Stimulated activated naive CD4-positive, alpha-beta T cell (primary cell): ENCODE measurements around the gene ACRBP.
"Not testable (repeated sequence)": the region's sequence is repeated elsewhere in the genome, so short reads cannot be mapped to it uniquely, and the experiment has no call there.

Experiments used
- DNase-seq, 6 experiments: peaks; one replicate each; lab custom pipeline; 2025; lab: John Stamatoyannopoulos, UW

ACRBP gene

GRCh38 chr12:6614513-6615172 is 32.6 kb downstream of the ACRBP start:
- no peak for DNase-seq

- peak in 3 of 6 experiments; percentile 24 to 31 (median 26) for DNase-seq
Observed at GRCh38 chr12:6613776-6614512, 33.3 kb downstream of the ACRBP start.

GRCh38 chr12:6613015-6613775 is 34.0 kb downstream of the ACRBP start:
- peak in 1 of 6 experiments; percentile 29 for DNase-seq

- DNase-seq: no peak
Observed at GRCh38 chr12:6612652-6613014, 34.6 kb downstream of the ACRBP start.

GRCh38 chr12:6612247-6612646 is 35.0 kb downstream of the ACRBP start:
- DNase-seq: peak in 5 of 6 experiments; percentile 24 to 48 (median 37)

- DNase-seq: peak; percentile 13 to 71 (median 48)
Observed at GRCh38 chr12:6608592-6609281, 38.5 kb downstream of the ACRBP start.

- DNase-seq: peak; percentile 33 to 85 (median 56)
Observed at GRCh38 chr12:6607751-6608591, 39.3 kb downstream of the ACRBP start.

- DNase-seq: peak; percentile 59 to 77 (median 69)
Observed at GRCh38 chr12:6606331-6607131, 40.7 kb downstream of the ACRBP start.

GRCh38 chr12:6605421-6606330 is 41.6 kb downstream of the ACRBP start:
- peak in 5 of 6 experiments; percentile 59 to 77 (median 66) for DNase-seq

GRCh38 chr12:6604259-6605029 is 42.8 kb downstream of the ACRBP start:
- no peak for DNase-seq

GRCh38 chr12:6603095-6603567 is 44.1 kb downstream of the ACRBP start:
- peak in 5 of 6 experiments; percentile 6 to 53 (median 43) for DNase-seq

GRCh38 chr12:6602526-6602925 is 44.7 kb downstream of the ACRBP start:
- DNase-seq: no peak

GRCh38 chr12:6595673-6596072 is 51.6 kb downstream of the ACRBP start:
- not testable (repeated sequence) for DNase-seq

- no peak for DNase-seq
Observed at GRCh38 chr12:6592087-6592486, 55.1 kb downstream of the ACRBP start.
